Stimulated activated CD8-positive, alpha-beta memory T cell treated with anti-CD3 and anti-CD28 coated beads, Interleukin-15, amount 100 ng/mL, for 1 hour (primary cell): ENCODE results near the gene CRB2.

ENCODE experiments used
- DNase-seq: peaks from one replicate; pipeline ENCODE4 v3.0.0-alpha.2; 2020; ENCODE audit warnings: low read depth

CRB2 gene

GRCh38 chr9:123355761-123356431, at the start of gene CRB2:
Gene CRB2 (plus strand): TSS chr9:123356197. CDS start chr9:123356261, 64 bp downstream.
- DNase-seq: no peak

GRCh38 chr9:123309611-123310010, 46.4 kb upstream of the CRB2 start:
- no peak for DNase-seq

- no peak for DNase-seq
Measured at GRCh38 chr9:123310551-123311249, 45.3 kb upstream of the CRB2 start.

- DNase-seq: no peak
Measured at GRCh38 chr9:123311250-123311752, 44.7 kb upstream of the CRB2 start.

GRCh38 chr9:123312306-123312877, 43.6 kb upstream of the CRB2 start:
- no peak for DNase-seq

- no peak for DNase-seq
Measured at GRCh38 chr9:123314617-123315016, 41.4 kb upstream of the CRB2 start.

GRCh38 chr9:123315635-123316034, 40.4 kb upstream of the CRB2 start:
- no peak for DNase-seq

- no peak for DNase-seq
Measured at GRCh38 chr9:123316053-123316718, 39.8 kb upstream of the CRB2 start.

- DNase-seq: no peak
Measured at GRCh38 chr9:123318202-123318601, 37.8 kb upstream of the CRB2 start.

GRCh38 chr9:123318961-123319421, 37.0 kb upstream of the CRB2 start:
- no peak for DNase-seq

- DNase-seq: no peak
Measured at GRCh38 chr9:123319541-123320339, 36.3 kb upstream of the CRB2 start.

GRCh38 chr9:123320814-123321213, 35.2 kb upstream of the CRB2 start:
- no peak for DNase-seq

GRCh38 chr9:123321616-123322272, 34.3 kb upstream of the CRB2 start:
- DNase-seq: no peak

- DNase-seq: peak; percentile 20
Measured at GRCh38 chr9:123322273-123323195, 33.5 kb upstream of the CRB2 start.

GRCh38 chr9:123323196-123324013, 32.6 kb upstream of the CRB2 start:
- no peak for DNase-seq

GRCh38 chr9:123324767-123325183, 31.2 kb upstream of the CRB2 start:
- no peak for DNase-seq

GRCh38 chr9:123326187-123326586, 29.8 kb upstream of the CRB2 start:
- no peak for DNase-seq

- no peak for DNase-seq
Measured at GRCh38 chr9:123326662-123327093, 29.3 kb upstream of the CRB2 start.

- no peak for DNase-seq
Measured at GRCh38 chr9:123327697-123328100, 28.3 kb upstream of the CRB2 start.
